H9 (cell line): ENCODE results near the gene UCMA. TPM values are rescaled to one million over a fixed set of nuclear protein-coding genes. Genes with fewer than 3 reads are reported as not detected.

Source experiments
- DNase-seq: peaks from one replicate; pipeline ENCODE4 v3.0.0-alpha.2; 2017
- H2AFZ ChIP-seq: one replicate; pipeline ENCODE4 v1.6.1; 2013; ENCODE audit warnings: mild to moderate bottlenecking, low read length, control low read depth, moderate library complexity
- H2AK5ac ChIP-seq: 2 replicates; pipeline ENCODE4 v1.6.1; 2013; ENCODE audit warnings: low read length, control low read depth, mixed read lengths; ENCODE audit not compliant: insufficient read length
- H2BK120ac ChIP-seq: one replicate; pipeline ENCODE4 v1.6.1; 2013; ENCODE audit warnings: low read depth, mild to moderate bottlenecking, low read length, control low read depth, inconsistent platforms; ENCODE audit not compliant: poor library complexity, severe bottlenecking
- H2BK12ac ChIP-seq: 2 replicates; pipeline ENCODE4 v1.6.1; 2013; ENCODE audit warnings: low read length, control low read depth, mixed read lengths, low read depth; ENCODE audit not compliant: insufficient read length
- H2BK15ac ChIP-seq: 2 replicates; pipeline ENCODE4 v1.6.1; 2013; ENCODE audit warnings: low read depth, low read length, control low read depth
- H2BK20ac ChIP-seq: one replicate; pipeline ENCODE4 v1.6.1; 2013; ENCODE audit warnings: low read depth, mild to moderate bottlenecking, low read length, control low read depth, inconsistent platforms; ENCODE audit not compliant: poor library complexity, severe bottlenecking
- H2BK5ac ChIP-seq: 2 replicates; pipeline ENCODE4 v1.6.1; 2013; ENCODE audit warnings: low read length, control low read depth, mixed read lengths; ENCODE audit not compliant: insufficient read length
- H3K14ac ChIP-seq: 2 replicates; pipeline ENCODE4 v1.6.1; 2013; ENCODE audit warnings: low read length, control low read depth; ENCODE audit not compliant: insufficient read depth
- H3K18ac ChIP-seq: 2 replicates; pipeline ENCODE4 v1.6.1; 2013; ENCODE audit warnings: low read depth, mild to moderate bottlenecking, mixed read lengths, low read length, control low read depth; ENCODE audit not compliant: insufficient read length
- H3K23ac ChIP-seq: 2 replicates; pipeline ENCODE4 v1.6.1; 2013; ENCODE audit warnings: low read length, control low read depth, mixed read lengths, low read depth; ENCODE audit not compliant: insufficient read length
- H3K23me2 ChIP-seq: 2 replicates; pipeline ENCODE4 v1.6.1; 2013; ENCODE audit warnings: low read depth, mild to moderate bottlenecking, mixed read lengths, low read length, control low read depth; ENCODE audit not compliant: insufficient read length, poor library complexity, severe bottlenecking
- H3K27ac ChIP-seq: 2 replicates; pipeline ENCODE4 v1.5.1; 2013; ENCODE audit warnings: low read length, control low read depth, mixed read lengths, low read depth; ENCODE audit not compliant: insufficient read length
- H3K27me3 ChIP-seq: 2 replicates; pipeline ENCODE4 v1.6.1; 2013; ENCODE audit warnings: low read length, control low read depth, inconsistent platforms; ENCODE audit not compliant: insufficient read depth
- H3K4ac ChIP-seq: 2 replicates; pipeline ENCODE4 v1.6.1; 2013; ENCODE audit warnings: low read depth, mild to moderate bottlenecking, control low read depth, inconsistent platforms, low read length, moderate library complexity
- H3K4me1 ChIP-seq: 2 replicates; pipeline ENCODE4 v1.6.1; 2013; ENCODE audit warnings: low read length, control low read depth, inconsistent platforms; ENCODE audit not compliant: insufficient read depth
- H3K4me2 ChIP-seq: 2 replicates; pipeline ENCODE4 v1.6.1; 2013; ENCODE audit warnings: low read length, control low read depth, mixed read lengths; ENCODE audit not compliant: insufficient read length, insufficient read depth
- H3K56ac ChIP-seq: 2 replicates; pipeline ENCODE4 v1.6.1; 2013; ENCODE audit warnings: low read depth, mild to moderate bottlenecking, mixed read lengths, low read length, control low read depth; ENCODE audit not compliant: insufficient read length
- H3K79me1 ChIP-seq: 2 replicates; pipeline ENCODE4 v1.6.1; 2013; ENCODE audit warnings: low read depth, mild to moderate bottlenecking, moderate library complexity, low read length, control low read depth, inconsistent platforms; ENCODE audit not compliant: insufficient read depth, poor library complexity, severe bottlenecking
- H3K79me2 ChIP-seq: 2 replicates; pipeline ENCODE4 v1.6.1; 2013; ENCODE audit warnings: low read length, control low read depth, inconsistent platforms; ENCODE audit not compliant: insufficient read depth
- H3K9ac ChIP-seq: 2 replicates; pipeline ENCODE4 v1.6.1; 2013; ENCODE audit warnings: low read length, control low read depth, mixed read lengths; ENCODE audit not compliant: insufficient read length; ENCODE audit errors: extremely low read depth
- H3K9me3 ChIP-seq: one replicate; pipeline ENCODE4 v1.6.1; 2013; ENCODE audit warnings: low read depth, low read length, inconsistent platforms; ENCODE audit not compliant: control insufficient read depth
- H3T11ph ChIP-seq: one replicate; pipeline ENCODE4 v1.6.1; 2013; ENCODE audit warnings: mild to moderate bottlenecking, low read length, control low read depth, inconsistent platforms
- H4K20me1 ChIP-seq: one replicate; pipeline ENCODE4 v1.6.1; 2013; ENCODE audit not compliant: control insufficient read depth, insufficient read length, insufficient read depth
- H4K5ac ChIP-seq: 2 replicates; pipeline ENCODE4 v1.6.1; 2013; ENCODE audit warnings: low read depth, mild to moderate bottlenecking, mixed read lengths, low read length, control low read depth; ENCODE audit not compliant: insufficient read length
- H4K8ac ChIP-seq: replicated peaks from 2 replicates; pipeline ENCODE4 v1.6.1; 2013; ENCODE audit warnings: low read length, control low read depth, mixed read lengths, low read depth; ENCODE audit not compliant: insufficient read length
- H4K91ac ChIP-seq: 2 replicates; pipeline ENCODE4 v1.6.1; 2013; ENCODE audit warnings: low read depth, mild to moderate bottlenecking, moderate library complexity, mixed read lengths, low read length, control low read depth; ENCODE audit not compliant: insufficient read length
- H3K27ac Mint-ChIP-seq, 3 experiments: 2 replicates in 2 of 3; 3 replicates in 1 of 3; pipeline ENCODE4 v1.8.0; 2020 to 2021; ENCODE audit warnings: mixed read lengths in 3 of 3, mild to moderate bottlenecking in 1 of 3, moderate library complexity in 1 of 3
- H3K27me3 Mint-ChIP-seq: 2 replicates; pipeline ENCODE4 v1.8.0; 2021; ENCODE audit warnings: low read depth, mild to moderate bottlenecking, moderate library complexity, mixed read lengths
- H3K36me3 Mint-ChIP-seq, 3 experiments: 2 replicates in 2 of 3; 3 replicates in 1 of 3; pipeline ENCODE4 v1.8.0; 2020 to 2021; ENCODE audit warnings: low read depth in 3 of 3, mixed read lengths in 3 of 3; ENCODE audit not compliant: insufficient read depth in 1 of 3
- H3K4me1 Mint-ChIP-seq, 2 experiments: 2 replicates each; pipeline ENCODE4 v1.8.0; 2020; ENCODE audit warnings: mixed read lengths in 2 of 2
- H3K4me3 Mint-ChIP-seq, 2 experiments: 2 replicates in 1 of 2; 3 replicates in 1 of 2; pipeline ENCODE4 v1.8.0; 2020 to 2021; ENCODE audit warnings: mild to moderate bottlenecking in 2 of 2, mixed read lengths in 2 of 2, moderate library complexity in 1 of 2
- H3K9me3 Mint-ChIP-seq, 2 experiments: 2 replicates in 1 of 2; 3 replicates in 1 of 2; pipeline ENCODE4 v1.8.0; 2020; ENCODE audit warnings: mild to moderate bottlenecking in 2 of 2, mixed read lengths in 2 of 2, moderate library complexity in 1 of 2
- CTCF ChIP-seq: fragments of 200-600 bp; sonication (generic); conservative IDR thresholded peaks from 3 replicates; pipeline ENCODE4 v1.8.0; 2021; ENCODE audit warnings: antibody characterized with exemption, mild to moderate bottlenecking
- WGBS: extraction: QIAGEN DNeasy Blood & Tissue Kit; methylation state at CpG from one replicate; pipeline ENCODE4 v1.1.7; 2013; ENCODE audit warnings: missing lambda C conversion rate, low lambda C conversion rate, mixed read lengths; ENCODE audit not compliant: insufficient read length; ENCODE audit errors: extremely low coverage; 5-methylcytosine and 5-hydroxymethylcytosine counted together
- total RNA-seq: library from RNA; stranded (reverse); gene quantifications from 2 replicates; pipeline ENCODE4 v1.2.1, GENCODE V29; 2021

UCMA gene
- total RNA-seq, 1 experiment from 2014 or later: not detected

DNA sequence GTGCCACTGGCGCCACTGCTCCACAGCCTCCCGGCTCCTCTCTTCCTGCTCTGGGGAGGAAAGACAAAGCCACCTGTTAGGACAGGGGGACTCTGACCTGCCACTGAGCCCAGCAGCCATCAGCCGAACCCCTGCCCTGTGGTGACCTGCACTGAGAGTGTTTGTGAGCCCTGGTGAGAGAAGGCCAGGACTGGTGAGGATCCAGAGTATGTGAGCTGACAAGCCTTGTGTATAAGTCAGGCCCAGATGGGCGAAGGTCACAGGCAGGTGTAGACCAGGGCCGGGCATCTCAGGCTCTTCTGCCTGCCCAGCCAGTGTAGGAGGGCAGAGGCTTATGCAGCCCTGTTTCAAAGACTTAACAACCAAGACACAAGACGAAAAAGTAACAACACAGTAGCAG, 12.0 kb downstream of the UCMA start:
- H3K27ac Mint-ChIP-seq: no peak overlapping the region; a peak in 1 of 7 replicates
- no peak overlapping the region for H3K18ac ChIP-seq
- H3K4ac ChIP-seq: no peak overlapping the region
- no peaks in the 10 kb centered on the region for H3K79me2 ChIP-seq
- no peaks in the 10 kb centered on the region for H3K79me1 ChIP-seq
- no peak for TF ChIP-seq CTCF
- no peak overlapping the region for H3K9ac ChIP-seq
- no peak overlapping the region for H2BK5ac ChIP-seq
- H3K23me2 ChIP-seq: no peaks in the 10 kb centered on the region
- no peak overlapping the region for H3T11ph ChIP-seq
- H3K36me3 Mint-ChIP-seq: no peaks in the 10 kb centered on the region
- no peaks in the 10 kb centered on the region for H3K27me3 ChIP-seq
- no peak overlapping the region for H2BK12ac ChIP-seq
- H3K4me3 Mint-ChIP-seq: no peak overlapping the region
- H3K27me3 Mint-ChIP-seq: no peaks in the 10 kb centered on the region; the same call in 1 of the 2 replicates
- H2AFZ ChIP-seq: no peak overlapping the region
- no peaks in the 10 kb centered on the region for H3K9me3 ChIP-seq
- no peak for DNase-seq
- no peak overlapping the region for H4K5ac ChIP-seq
- H2BK20ac ChIP-seq: no peak overlapping the region
- H2BK15ac ChIP-seq: no peak overlapping the region
- no peak overlapping the region for H3K27ac ChIP-seq
- no peak overlapping the region for H2AK5ac ChIP-seq
- H3K4me1 ChIP-seq: peaks cover 3% of the 10 kb centered on the region; the same call in 1 of the 2 replicates
- no peak overlapping the region for H4K91ac ChIP-seq
- peaks cover 8 to 12% of the 10 kb centered on the region in 2 experiments for H3K4me1 Mint-ChIP-seq
- no peak overlapping the region for H3K56ac ChIP-seq
- no peaks in the 10 kb centered on the region for H4K20me1 ChIP-seq
- no peak overlapping the region for H3K4me2 ChIP-seq
- no peak overlapping the region for H3K23ac ChIP-seq
- no peak overlapping the region for H4K8ac ChIP-seq
- no peaks in the 10 kb centered on the region for H3K9me3 Mint-ChIP-seq
- H2BK120ac ChIP-seq: no peak overlapping the region
- WGBS: no CpG with 5 or more reads among the region's 6 CpGs
- no peak overlapping the region for H3K14ac ChIP-seq
